Cardiac muscle cell (in vitro differentiated cells and primary cell): ENCODE results near the gene LIPT2. TPM values are rescaled to one million over a fixed set of nuclear protein-coding genes. Genes with fewer than 3 reads are reported as not detected.

Experiments used
- DNase-seq, 2 donors: peaks; one replicate each; pipeline versions ENCODE4 v3.0.0 to v3.0.0-alpha.2; 2010 to 2017; ENCODE audit warnings: low read depth in 1 of 2, low spot score in 1 of 2
- H3K27ac ChIP-seq: fragments of 200-600 bp; sonication (generic); 2 replicates; pipeline ENCODE4 v1.5.1; 2016
- H3K27me3 ChIP-seq: fragments of 200-600 bp; sonication (generic); 2 replicates; pipeline ENCODE4 v1.6.0; 2016; ENCODE audit warnings: control low read depth
- H3K36me3 ChIP-seq: fragments of 200-600 bp; sonication (generic); 2 replicates; pipeline ENCODE4 v1.5.1; 2016; ENCODE audit warnings: control low read depth
- H3K4me1 ChIP-seq: fragments of 200-600 bp; sonication (generic); 2 replicates; pipeline ENCODE4 v1.8.1; 2017; ENCODE audit warnings: low read depth, mild to moderate bottlenecking, mixed run types
- H3K4me3 ChIP-seq: fragments of 200-600 bp; sonication (generic); 2 replicates; pipeline ENCODE4 v1.5.1; 2016; ENCODE audit warnings: mild to moderate bottlenecking
- H3K9me3 ChIP-seq: fragments of 200-600 bp; sonication (generic); 2 replicates; pipeline ENCODE4 v1.5.1; 2017; ENCODE audit warnings: low read depth, mild to moderate bottlenecking, control low read depth
- polyA plus RNA-seq: library from polyadenylated mRNA; unstranded; fragments of >200 nt; fragmentation: Nextera tagmentation; extraction: Ambion mirVana; gene quantifications from 2 replicates; pipeline ENCODE4 v1.2.1, GENCODE V29; 2016
- total RNA-seq: library from RNA; depleted of rRNA; stranded (reverse); fragments of >200 nt; gene quantifications from 2 replicates; pipeline ENCODE4 v1.2.3, GENCODE V29; 2016
- TF ChIP-seq, protein P1 (sequence below): IDR thresholded peaks from 2 replicates; pipeline ENCODE4 v1.5.1; 2012; ENCODE audit warnings: low read depth, mild to moderate bottlenecking, low read length

LIPT2 gene
- total and polyA plus RNA-seq, 2 experiments from 2014 or later: 22.5 to 26.9 TPM

DNA sequence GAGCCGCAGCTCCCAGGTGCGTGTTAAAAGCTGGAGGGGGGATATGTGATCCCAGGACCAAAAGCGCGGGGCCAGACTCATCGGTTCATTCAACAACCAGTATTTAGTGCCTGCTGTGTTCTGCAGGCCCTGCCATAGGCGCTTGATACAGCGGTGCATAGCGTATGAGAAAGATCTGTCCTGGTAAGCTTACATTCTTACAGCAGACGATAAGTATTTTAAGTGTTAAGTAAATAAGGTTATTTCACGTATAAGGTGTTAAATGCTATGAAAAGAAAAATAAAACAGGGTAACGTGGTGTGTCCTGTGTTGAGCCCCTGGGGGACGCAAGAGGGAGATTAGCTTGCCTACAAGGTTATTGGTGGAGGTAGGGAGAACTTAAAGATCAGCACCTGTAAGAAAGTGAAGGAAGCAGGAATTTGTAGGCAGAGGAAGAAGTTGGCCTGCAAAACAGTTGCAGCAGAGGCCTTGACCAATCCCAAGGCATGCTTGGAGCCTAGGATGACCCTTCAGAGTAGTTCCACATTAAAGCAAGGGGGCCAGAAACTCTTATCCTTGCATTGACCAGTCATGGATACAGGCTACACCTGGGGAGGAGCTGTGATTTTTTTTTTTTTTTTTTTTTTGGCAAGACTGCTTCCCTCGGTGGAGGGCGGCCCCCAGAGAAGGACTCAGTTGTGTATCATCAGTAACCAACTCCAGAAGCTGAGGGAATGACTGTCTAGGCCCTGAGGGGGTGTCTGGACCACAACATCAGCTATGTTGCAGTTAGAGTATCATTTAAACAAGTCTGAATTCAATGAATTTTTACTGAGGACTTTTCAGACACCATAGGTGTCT is 487 bp upstream of the LIPT2 start:
- TF ChIP-seq, protein P1, sequence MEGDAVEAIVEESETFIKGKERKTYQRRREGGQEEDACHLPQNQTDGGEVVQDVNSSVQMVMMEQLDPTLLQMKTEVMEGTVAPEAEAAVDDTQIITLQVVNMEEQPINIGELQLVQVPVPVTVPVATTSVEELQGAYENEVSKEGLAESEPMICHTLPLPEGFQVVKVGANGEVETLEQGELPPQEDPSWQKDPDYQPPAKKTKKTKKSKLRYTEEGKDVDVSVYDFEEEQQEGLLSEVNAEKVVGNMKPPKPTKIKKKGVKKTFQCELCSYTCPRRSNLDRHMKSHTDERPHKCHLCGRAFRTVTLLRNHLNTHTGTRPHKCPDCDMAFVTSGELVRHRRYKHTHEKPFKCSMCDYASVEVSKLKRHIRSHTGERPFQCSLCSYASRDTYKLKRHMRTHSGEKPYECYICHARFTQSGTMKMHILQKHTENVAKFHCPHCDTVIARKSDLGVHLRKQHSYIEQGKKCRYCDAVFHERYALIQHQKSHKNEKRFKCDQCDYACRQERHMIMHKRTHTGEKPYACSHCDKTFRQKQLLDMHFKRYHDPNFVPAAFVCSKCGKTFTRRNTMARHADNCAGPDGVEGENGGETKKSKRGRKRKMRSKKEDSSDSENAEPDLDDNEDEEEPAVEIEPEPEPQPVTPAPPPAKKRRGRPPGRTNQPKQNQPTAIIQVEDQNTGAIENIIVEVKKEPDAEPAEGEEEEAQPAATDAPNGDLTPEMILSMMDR: no peak
- Histone ChIP-seq H3K4me3 (peak overlapping the region; percentile 73), H3K27ac (peak overlapping the region; percentile 97), H3K4me1 (no peaks in the 10 kb centered on the region), H3K27me3 (no peaks in the 10 kb centered on the region), H3K36me3 (no peaks in the 10 kb centered on the region), H3K9me3 (no peaks in the 10 kb centered on the region)
- DNase-seq: no peak

DNA sequence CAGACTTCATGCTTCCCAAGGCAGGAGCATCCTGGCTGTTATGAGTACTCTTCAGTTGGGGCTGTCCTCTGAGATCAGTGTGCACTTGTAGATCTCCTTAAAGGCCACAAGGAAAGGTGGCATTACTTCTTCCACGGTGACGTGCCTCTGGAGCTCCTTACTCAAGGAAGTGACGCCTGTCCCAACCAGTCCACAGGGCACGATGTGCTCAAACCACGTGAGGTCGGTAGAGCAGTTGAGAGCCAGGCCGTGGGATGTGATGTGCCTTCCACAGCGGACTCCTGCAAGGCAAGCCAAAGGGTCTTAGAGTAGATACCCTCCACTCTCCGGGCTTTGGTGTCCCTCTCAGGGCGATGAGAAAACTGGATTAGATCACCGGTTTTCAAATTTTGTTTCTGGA is 1.4 kb downstream of the LIPT2 start:
- Histone ChIP-seq H3K4me1 (no peaks in the 10 kb centered on the region), H3K4me3 (no peak overlapping the region), H3K27me3 (no peaks in the 10 kb centered on the region), H3K9me3 (no peaks in the 10 kb centered on the region), H3K36me3 (no peaks in the 10 kb centered on the region), H3K27ac (no peak overlapping the region)
- TF ChIP-seq, protein P1: no peak
- DNase-seq: no peak

DNA sequence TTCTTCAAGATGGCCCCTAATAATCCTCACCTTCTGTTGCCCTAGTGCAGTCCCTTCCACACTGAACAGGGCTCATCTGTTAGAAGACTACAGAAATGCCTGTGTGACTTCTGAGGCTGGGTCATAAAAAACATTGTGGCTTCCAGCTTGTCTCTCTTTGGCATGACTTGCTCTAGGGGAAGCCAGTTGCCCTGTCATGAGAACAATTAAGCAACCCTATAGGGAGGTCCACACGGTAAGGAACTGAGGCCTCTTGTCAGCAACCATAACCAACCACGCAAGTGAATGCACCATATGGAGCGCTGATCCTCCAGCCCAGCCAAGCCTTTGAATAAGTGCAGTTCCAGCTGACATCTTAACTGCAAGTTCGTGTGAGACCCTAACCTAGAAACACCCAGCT is 2.6 kb downstream of the LIPT2 start:
- TF ChIP-seq, protein P1: no peak
- Histone ChIP-seq H3K4me3 (no peak overlapping the region), H3K9me3 (no peaks in the 10 kb centered on the region), H3K36me3 (no peaks in the 10 kb centered on the region), H3K27me3 (no peaks in the 10 kb centered on the region), H3K27ac (no peak overlapping the region), H3K4me1 (no peaks in the 10 kb centered on the region)
- DNase-seq: no peak

DNA sequence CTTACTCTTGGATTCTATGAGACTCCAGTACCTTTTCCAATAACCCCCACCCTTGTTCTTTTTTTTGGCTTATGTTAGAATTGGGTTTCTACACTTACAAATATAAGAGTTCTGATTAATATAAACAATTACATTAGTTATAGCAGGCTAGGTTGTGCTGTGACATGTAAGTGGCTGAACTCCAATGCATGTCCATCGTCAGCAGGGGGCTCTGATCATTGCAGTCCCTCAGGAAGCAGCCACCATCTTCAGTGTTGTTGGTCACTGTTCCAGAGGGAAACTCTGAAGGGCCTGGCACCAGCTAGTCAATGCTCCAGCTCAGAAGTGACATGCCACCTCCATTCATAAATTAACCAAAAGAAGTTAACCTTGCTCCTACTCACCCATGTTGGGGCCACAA is 5.6 kb downstream of the LIPT2 start:
- Histone ChIP-seq H3K27me3 (no peaks in the 10 kb centered on the region), H3K4me3 (no peak overlapping the region), H3K9me3 (no peaks in the 10 kb centered on the region), H3K4me1 (no peaks in the 10 kb centered on the region), H3K36me3 (no peaks in the 10 kb centered on the region), H3K27ac (no peak overlapping the region)
- DNase-seq: no peak
- TF ChIP-seq, protein P1: peak; percentile 8

DNA sequence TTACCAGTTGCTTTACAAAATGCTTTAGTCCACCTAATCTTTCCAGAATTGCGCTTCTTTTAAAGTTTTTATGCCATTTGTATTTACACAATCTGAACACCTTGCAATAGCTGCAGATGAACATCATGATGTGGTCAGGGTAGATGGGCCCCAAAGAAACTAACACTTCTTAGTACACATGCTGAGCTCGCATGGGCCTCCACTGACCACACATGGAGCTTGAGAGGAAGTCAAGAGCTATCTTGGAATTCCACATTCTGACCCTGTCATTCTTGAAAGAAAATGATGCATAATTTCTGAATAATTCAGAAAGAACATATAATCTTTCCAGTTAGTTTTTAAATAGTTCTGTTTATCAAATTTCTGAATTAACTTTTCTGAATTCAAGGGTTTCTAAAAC is 7.7 kb downstream of the LIPT2 start:
- TF ChIP-seq, protein P1: no peak
- H3K9me3 ChIP-seq: no peaks in the 10 kb centered on the region

More for the DNA sequence above, 7.7 kb downstream of the LIPT2 start:
- H3K27ac ChIP-seq: no peak overlapping the region
- no peak overlapping the region for H3K4me3 ChIP-seq
- DNase-seq: no peak
- H3K4me1 ChIP-seq: no peaks in the 10 kb centered on the region
- no peaks in the 10 kb centered on the region for H3K36me3 ChIP-seq
- no peaks in the 10 kb centered on the region for H3K27me3 ChIP-seq
